ENCODE measurements around the gene SPRY4.
"Not testable (repeated sequence)": the region's sequence is repeated elsewhere in the genome, so short reads cannot be mapped to it uniquely, and the experiment has no call there.

SPRY4 gene

DNA sequence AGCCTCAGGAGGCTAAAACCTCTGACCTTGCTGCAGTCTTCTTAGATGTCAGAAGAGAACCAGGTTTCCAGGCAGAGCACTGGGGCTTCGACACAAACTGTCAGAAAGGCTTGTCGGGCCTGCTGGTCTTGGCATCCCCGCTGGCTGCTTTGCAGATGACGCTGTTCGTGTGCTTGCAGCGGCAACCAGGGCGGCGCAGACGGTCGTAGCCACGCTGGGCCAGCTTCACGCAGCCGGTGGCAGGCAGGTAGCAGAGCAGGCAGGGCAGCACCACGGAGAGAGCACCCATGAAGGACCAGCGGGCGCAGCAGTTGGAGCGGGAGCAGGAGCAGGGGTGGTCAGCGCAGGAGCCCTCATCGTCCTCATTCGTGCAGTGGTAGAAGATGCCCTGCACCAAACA, 10.7 kb downstream of the SPRY4 start:
- no peak for DNase-seq

DNA sequence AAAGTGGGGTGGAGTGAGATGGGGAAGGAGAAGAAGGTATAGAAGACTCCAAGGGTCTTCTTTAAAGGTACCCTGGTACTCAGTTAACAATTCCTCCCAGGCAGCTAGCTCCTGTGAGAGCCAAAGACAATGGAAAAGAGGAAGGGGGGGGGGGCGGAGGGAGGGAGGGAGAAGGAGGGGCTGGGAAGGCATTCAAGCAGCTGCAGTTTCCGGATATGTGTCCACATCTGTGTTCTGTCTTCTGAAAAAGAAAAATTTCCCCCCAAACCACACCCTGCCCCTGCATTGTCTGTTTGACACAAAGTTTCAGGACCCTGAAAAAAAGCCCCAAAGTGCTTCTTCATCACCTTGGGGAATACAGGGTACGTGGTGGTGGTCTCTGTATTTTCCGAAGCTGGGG, 11.1 kb downstream of the SPRY4 start:
- no peak for DNase-seq

- no peak for DNase-seq
Observed at GRCh38 chr5:142313275-142313674, 11.5 kb downstream of the SPRY4 start.

- no peak for DNase-seq
Observed at GRCh38 chr5:142312399-142312798, 12.4 kb downstream of the SPRY4 start.

- no peak for DNase-seq
Observed at GRCh38 chr5:142311725-142312124, 13.1 kb downstream of the SPRY4 start.

GRCh38 chr5:142310803-142311202, 14.0 kb downstream of the SPRY4 start:
- no peak for DNase-seq

- DNase-seq: no peak
Observed at GRCh38 chr5:142309747-142310318, 15.0 kb downstream of the SPRY4 start.

DNA sequence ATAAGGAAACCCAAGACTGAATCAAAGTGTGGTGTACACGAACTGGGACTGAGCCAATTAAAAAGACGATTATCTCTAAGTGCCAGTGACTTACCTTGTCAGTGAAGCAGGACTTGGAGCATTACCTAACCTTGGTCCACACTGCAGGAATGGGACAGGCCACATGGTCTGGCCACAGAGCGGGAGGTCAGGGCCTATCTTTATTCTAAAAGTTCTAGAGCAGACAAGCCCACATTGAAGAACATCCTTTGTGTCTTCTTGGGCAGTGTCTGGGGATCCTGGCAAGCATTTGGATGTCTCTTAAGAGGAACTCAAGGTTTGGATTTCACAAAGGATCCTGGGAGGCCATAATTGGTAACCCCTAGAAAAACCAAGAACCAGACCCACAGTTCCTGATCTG, 16.5 kb downstream of the SPRY4 start:
- no peak for DNase-seq

- peak; percentile 51 for DNase-seq
Observed at GRCh38 chr5:142307146-142307890, 17.5 kb downstream of the SPRY4 start.

DNA sequence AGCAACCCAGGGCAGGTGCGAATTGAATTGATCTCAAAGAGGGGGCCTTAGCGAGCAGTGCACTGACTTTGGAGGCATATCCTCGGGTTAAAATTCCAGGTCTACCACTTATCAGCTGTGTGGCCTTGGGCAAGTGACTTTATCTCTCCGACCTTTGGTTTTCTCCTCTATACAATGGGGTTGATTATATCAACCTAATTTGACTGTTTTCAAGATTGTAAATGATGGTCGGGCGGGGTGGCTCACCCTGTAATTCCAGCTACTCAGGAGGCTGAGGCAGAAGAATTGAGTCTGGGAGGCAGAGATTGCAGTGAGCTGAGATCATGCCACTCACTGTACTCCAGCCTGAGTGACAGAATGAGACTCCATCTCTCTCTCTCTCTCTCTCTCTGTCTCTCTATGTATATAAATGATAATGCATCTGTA, 18.7 kb downstream of the SPRY4 start:
- no peak for DNase-seq

GRCh38 chr5:142305211-142305610, 19.6 kb downstream of the SPRY4 start:
- no peak for DNase-seq

- no peak for DNase-seq
Observed at GRCh38 chr5:142304013-142304701, 20.7 kb downstream of the SPRY4 start.

DNA sequence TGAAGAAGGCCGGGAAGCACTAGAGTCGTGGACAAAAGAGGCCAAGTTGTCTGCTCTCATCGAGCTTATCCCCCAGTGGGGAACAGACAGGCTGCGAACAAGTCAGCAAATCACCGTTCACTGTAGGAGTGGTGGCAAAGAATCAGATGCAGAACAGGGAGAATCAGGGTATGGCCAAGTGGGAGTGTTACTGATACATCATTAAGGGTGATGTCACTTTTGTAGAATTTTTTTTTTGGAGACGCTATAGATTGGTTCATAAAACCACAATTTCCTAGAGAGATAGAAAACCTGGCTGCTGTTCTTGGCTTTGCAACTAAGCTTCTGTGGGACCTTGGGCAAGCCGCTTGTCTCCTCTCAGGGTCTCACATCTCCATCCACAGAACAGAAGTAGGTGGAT, 21.3 kb downstream of the SPRY4 start:
- DNase-seq: no peak

DNA sequence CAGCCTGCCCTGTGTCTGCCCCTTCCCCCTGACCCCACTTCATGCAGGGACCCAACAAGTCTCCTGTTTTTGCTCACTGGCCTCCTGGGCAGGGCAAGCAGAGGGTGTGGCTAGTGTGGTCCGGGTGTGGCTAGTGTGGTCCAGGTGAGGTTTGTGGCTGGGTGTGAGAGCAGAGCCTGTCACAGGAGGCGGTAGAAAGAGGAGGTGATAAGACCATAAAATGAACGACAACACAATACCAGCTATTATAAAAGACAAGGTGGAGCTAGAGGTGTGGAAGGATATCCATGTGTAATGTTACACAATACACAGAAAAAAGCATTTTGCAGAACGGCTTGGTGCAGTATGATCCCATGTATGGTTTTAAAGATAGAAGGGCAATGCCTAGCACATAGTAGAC, 23.3 kb downstream of the SPRY4 start:
- no peak for DNase-seq

GRCh38 chr5:142300677-142301076, 24.1 kb downstream of the SPRY4 start:
- DNase-seq: no peak

GRCh38 chr5:142298789-142299188, 26.0 kb downstream of the SPRY4 start:
- DNase-seq: no peak

DNA sequence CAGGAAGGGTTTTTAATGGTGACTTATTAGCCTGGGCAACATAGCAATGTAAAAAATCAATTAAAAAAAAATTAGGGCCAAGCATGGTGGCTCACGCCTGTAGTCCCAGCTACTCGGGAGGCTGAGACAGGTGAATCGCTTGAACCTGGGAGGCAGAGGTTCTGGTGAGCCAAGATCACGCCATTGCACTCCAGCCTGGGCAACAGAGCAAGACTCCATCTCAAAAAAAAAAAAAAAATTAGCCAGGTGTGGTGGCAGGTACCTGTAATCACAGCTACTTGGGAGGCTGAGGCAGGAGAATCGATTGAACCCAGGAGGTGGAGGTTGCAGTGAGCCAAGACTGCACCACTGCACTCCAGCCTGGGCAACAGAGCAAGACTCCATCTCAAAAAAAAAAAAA, 27.0 kb downstream of the SPRY4 start:
- not testable (repeated sequence) for DNase-seq

DNA sequence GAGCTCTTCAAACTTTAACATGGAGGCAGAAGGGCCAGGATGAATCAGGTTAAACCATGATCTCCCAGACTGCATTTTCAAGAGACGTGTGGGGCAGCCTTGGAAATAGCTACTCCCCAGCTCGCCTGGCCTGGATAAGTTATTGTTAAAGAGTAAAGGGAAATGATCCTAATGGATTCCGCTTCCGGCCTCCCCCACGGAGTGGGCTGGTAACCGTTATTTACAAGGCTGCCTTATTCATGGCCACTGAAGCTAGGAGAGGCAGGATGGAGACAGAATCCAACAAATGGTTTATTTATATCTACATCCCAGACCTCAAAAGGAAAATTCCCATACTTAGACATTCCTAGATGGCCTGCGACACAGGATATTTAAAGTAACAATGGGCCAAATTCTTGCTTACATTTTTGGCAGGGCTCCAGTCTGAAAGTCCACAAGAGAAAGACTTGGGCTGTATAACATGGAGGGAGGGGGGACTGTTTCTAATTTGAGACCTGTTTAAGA, 27.9 kb downstream of the SPRY4 start:
- no peak for DNase-seq

DNA sequence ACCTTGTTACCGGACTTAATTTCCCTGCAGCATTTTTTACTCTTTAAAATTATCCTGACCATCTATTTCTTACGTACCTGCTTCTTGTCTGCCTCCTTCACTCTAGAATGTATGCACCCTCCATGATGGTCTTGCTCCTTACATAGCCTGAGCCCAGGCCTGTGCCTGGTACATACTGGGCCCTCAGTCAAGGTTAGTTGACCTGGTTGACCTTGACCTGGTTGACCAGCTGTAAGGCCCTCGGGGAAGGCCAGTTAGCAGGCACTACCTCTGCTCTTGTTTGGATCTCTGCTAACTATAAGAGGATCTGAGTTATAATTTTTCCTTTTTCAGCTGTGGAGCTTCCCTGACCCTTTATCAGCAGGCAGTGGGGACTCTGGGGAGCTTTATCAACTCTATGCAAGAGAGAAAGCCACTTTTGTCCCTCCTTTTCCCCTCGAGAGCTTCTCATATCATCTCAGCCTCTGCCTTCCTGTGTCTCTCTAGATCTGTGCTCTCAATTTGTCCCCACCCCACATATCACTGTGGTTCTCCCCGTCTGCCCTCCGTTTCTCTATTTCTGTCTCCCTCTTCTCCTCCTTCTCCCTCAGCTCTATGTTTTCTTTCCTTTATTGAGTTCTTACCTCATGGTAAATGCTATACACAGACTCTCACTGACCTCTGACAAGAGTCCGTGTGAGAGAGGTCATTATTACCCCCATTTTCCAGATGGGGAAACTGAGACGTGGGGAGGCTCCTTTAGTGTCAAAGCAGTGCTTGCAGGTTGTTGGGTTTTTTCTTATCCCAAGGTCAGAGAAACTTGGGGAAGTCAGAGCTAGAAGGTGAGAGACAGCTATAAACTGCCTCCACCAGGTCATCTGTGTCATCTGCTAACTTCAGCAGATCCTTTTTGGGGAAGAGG, 28.6 kb downstream of the SPRY4 start:
- DNase-seq: no peak

GRCh38 chr5:142295084-142295758, 29.6 kb downstream of the SPRY4 start:
- no peak for DNase-seq

GRCh38 chr5:142293486-142293885, 31.3 kb downstream of the SPRY4 start:
- DNase-seq: no peak

GRCh38 chr5:142292808-142293207, 32.0 kb downstream of the SPRY4 start:
- no peak for DNase-seq
